Suppressor macrophage treated with lipopolysaccharide for 1 hour (primary cell): ENCODE measurements around the gene MS4A14.
"Not testable (repeated sequence)": the region's sequence is repeated elsewhere in the genome, so short reads cannot be mapped to it uniquely, and the experiment has no call there.

Experiments
- DNase-seq, 3 donors: peaks; one replicate each; pipeline ENCODE4 v3.0.0-alpha.2; 2020 to 2022

Gene MS4A14

DNA sequence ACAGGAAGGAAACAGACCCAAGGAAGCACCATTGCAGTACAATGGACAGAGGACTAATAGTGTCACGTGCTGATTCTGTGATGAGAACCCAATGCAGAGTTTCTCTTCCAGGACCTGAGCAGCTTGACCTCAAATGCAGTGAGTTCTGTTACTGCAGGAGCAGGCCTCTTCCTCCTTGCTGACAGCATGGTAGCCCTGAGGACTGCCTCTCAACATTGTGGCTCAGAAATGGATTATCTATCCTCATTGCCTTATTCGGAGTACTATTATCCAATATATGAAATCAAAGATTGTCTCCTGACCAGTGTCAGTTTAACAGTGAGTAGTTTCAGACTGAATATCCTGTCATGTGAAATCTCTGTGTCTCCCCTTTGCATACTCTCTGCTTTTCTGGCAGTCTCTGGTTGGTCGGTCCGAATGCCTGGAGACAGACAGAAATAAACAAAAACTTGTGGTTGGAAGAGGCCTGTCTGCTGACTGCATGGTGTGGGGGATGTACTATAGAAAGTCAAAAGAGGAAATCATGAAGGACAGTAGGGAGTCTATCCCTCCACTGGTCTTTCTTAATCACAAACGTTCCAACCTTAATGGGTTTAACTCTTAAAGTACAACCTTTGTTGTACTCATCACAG is 6.9 kb upstream of the MS4A14 start:
- peak; percentile 54 to 66 (median 58) for DNase-seq

DNA sequence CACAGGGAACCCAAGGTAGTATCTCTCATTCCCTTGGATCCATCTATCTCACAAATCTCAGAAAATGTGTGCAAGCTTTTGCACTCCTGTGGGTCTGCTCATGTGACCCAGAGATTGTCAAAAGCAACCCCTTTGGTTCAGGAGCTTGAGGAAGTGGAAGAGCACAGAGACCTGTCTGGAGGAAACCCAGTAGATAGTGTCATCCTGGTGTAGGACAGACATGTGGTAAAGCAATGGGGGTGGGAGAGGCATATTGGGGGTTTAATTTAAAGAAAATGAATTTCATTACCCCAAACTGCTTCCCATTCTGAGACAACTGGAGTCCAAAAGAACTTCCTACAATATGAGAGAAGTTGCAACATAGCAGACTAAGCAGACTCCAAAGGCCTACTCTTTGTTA is 5.8 kb upstream of the MS4A14 start:
- DNase-seq = peak in 1 of 3 donors; percentile 30

DNA sequence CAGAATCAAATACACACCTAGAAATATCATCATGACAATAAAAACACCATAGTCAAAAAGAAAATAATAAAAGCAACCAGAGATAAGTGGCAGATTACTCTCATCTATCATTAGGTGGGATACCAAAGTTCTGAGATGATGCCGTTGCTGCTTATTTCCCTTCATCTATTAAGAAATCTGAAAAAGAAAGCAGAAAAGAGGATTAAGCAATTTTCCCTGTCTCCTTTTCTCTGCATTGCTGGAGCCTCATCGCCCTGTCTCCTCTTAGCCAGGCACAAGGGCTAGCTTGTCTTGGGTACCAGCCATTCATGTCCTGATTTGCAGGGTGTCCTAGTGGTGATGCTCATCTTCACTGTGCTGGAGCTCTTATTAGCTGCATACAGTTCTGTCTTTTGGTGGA is 3.9 kb upstream of the MS4A14 start:
- DNase-seq = peak in 1 of 3 donors; percentile 47

DNA sequence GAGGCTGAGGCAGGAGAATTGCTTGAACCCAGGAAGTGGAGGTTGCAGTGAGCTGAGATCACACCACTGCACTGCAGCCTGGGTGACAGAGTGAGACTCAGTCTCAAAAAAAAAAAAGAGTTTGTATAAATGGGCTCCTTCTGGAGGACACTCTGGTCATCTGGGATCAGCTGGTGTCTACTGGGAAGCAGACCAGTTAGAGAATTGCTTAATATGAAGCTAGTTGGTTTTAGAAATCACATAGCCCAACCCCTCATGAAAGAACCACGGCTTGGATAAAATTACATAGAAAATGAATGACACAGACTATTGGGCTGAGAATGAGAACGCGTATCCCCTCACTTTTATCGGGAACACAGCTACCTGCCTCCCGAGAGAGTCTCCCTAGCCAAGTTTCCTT is 3.2 kb upstream of the MS4A14 start:
- DNase-seq = no peak

DNA sequence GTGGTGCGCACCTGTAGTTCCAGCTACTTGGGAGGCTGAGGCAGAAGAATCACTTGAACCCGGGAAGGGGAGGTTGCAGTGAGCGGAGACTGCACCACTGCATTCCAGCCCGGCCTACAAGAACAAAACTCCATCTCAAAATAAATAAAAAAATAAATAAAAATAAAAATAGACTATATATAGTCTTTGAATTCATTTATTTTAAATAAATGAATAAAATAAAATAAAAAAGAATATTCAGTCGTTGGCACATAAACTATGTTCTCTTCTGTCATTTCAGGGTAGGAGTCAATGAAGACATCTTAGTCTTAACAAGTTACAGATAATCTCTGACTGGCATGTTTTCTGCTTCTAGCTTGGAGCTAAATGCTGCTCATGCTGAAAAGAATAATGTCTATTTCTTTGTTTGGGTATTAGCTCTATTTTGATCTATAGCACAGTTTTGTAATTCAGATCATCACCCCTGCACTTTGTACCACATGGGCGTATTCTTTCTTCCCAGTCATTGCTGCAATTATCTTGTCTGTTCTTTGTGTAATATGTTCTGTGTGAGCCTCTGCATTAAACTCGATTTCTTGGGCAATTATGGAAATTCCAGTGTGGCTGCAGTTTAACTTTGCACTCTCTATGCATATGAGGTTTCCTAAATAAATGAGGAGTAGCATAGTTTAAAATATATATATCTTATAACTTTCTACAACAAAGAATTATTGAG is 1.4 kb upstream of the MS4A14 start:
- DNase-seq = peak; percentile 83 to 92 (median 90)

DNA sequence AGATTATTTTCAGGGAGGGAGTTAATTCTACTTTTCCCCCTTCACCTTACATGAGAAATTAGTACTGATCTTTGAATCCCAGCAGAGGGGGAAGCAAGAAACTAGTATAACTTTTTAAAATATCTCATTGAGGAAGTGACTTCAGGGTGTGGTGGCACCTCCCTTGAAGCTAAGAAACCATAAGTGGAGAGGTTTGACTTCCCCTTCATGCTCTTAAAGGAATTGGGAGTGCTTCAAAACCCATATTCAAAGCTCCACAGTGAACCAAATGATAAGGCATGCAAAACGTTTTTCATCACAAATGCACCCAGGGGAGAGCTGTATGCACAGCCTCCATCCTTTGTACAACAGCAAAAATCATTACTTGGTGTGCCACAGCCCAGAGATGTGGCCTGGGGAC is 540 bp downstream of the MS4A14 start:
- DNase-seq = peak; percentile 67 to 77 (median 69)

DNA sequence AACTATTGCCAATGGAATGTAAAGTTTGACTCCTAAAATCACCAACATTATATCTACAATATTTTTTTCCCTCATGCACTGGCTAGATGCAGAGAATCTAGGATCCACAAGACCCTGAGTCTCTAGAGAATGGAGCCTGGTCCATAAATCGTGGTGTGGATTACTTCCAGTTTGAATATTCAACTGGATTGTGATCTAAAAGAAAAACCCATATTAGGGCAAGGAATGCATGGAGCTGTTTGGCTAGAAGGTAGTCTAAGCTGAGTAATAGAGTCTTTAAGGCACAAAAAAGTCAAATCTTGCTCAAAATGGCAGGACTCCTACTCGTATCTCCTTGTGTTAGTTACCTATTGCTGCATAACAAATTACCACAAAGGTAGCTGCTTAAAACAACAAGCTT is 23.8 kb downstream of the MS4A14 start:
- DNase-seq = no peak

DNA sequence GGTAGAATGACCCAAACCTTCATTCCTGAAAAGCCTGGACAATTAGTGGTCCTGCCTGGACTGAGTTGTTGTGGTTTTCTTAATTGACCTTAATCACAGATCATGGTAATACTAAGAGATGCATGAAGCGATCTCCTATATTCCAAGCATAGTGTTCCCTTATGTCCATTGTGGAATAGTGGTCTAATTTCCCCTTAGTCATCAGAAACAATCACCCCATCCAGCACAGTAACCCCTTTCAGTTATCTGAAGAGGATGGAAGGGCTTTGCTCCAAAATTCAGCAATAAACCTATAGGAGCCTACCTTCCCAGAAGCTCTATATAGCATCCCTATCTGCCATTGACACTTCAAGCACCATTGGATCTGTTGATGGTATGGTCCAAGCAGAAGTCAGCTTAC is 26.4 kb downstream of the MS4A14 start:
- no peak for DNase-seq

DNA sequence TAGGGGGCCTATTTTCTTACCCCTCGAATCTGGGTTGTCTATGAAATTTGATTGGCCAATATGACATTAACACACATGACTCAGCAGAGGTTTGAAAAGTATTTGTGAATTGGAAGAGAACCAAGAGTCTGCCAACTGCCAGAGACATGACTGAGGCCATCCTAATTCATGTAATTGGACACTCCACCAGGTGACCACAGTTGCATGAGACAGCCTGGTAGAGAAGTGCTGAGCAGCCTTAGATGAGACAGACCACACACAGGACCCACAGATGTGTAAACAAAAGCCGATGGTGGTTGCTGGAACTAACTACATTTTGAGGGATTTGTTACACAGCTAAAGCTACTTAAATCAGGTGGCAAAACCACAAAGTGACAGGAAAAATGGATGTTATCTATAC is 32.3 kb downstream of the MS4A14 start:
- peak in 1 of 3 donors; percentile 4 for DNase-seq

DNA sequence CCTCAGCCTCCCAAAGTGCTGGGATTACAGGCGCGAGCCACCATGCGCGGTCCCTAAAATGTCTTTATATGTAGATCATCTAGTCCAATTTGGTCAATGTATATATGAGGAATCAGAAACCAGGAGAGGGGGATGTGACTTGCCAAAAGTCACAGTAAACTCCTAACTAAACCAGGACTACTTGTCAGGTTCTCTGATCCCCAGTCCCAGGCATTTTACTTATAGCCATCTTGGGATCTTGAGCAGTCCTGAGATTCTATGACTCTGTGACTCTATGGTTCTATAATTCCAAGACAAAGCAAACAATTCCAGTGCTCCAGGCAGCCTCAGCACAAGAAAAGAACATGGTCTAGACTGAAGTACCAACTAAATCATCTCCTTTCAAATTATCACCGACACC is 33.0 kb downstream of the MS4A14 start, which contains the start of gene MS4A5:
Gene MS4A5, plus strand, starts transcription at position 301 of the 400 bp plus-strand sequence. CDS start 103 bp downstream, outside the sequence.
- no peak for DNase-seq

DNA sequence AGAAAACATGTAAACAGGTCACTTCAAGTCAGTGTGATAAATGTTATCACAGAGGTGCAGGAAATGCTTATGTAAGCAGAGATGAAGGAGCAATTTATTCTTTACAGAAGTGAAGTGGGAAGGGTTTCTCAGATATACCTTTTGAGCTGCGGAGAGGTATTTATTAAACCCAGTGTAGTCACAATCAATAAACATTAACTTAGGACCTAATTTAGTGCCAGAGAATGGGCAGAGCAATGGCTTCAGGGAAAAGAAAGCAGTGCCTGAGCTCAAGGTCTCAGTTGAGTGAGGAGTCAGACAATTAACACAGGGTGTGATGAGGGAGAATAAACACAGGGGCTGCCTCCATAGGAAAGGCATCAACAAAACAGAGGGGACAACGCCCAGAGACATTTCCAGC is 35.0 kb downstream of the MS4A14 start:
- DNase-seq = no peak

DNA sequence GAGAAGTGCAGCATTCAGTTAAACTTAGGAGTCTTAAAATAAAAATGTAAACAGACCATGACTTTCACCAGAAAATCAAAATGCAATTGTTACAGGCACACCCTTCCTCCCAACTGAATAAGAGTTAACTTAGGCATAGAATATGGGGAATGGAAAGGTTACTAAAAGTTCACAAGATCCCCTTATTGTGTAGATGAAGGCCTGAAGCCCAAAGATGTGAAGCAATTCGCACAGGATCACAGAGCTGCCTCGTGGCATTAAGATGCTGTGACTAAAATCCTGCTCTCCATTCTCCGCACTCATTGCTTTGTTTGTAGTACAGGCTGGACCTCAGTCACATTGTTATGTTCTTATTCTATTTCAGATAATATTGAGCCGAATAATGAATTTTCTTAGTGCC is 37.1 kb downstream of the MS4A14 start:
- DNase-seq = peak in 1 of 3 donors; percentile 5

DNA sequence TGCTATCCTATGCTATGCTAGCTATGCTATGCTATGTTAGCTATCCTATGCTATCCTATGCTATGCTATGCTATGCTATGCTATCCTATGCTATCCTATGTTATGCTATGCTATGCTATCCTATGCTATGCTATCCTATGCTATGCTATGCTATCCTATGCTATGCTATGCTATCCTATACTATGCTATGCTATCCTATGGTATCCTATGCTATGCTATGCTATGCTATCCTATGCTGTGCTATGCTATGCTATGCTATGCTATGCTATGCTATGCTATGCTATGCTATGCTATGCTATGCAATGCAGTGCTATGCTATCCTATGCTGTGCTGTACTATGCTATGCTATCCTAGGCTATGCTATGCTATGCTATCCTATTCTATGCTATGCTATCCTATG is 50.8 kb downstream of the MS4A14 start:
- no peak for DNase-seq

DNA sequence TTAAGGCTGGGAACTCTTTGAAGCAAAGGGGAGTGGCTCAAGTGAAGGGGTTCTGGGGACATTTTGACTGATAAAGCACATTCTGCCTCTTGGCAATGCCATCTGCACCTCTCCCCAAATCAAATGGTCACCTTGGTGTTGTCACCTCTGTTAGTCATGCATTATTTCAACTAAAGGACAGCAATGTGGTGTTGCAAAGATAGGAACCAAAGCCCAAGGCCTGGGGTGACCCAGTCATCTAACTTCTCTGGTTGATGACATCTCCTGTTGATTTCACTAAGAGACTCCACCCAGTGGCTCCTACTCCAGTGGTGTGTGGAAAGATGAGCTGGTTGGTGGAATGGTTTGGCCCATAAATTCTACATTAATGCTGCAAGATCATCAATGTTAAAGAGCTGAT is 51.6 kb downstream of the MS4A14 start:
- peak; percentile 14 to 40 (median 26) for DNase-seq

DNA sequence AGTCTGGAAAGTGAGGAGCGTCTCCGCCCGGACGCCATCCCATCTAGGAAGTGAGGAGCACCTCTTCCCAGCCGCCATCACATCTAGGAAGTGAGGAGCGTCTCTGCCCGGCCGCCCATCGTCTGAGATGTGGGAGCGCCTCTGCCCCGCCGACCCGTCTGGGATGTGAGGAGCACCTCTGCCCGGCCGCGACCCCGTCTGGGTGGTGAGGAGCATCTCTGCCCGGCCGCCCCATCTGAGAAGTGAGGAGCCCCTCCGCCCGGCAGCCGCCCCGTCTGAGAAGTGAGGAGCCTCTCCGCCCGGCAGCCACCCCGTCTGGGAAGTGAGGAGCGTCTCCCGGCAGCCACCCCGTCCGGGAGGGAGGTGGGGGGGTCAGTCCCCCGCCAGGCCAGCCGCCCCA is 54.9 kb downstream of the MS4A14 start:
- DNase-seq = not testable (repeated sequence)

DNA sequence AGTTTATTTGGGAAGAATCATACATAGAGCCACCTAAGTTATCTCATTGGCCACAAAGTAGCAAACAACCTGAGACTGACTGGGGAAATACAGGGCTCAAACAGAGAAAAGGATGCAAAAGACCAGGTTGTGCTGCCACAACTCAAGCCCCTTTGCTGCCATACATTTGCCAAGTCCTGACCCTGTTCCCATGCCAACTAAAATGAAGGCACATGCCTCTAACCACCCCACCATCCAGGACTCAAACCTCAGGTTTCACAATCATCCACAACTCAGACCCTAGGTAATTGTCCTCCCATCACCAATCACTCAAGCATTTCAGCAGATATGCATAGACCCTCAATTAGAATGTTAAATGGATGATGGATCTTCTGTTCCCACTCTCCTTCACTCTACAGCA is 58.0 kb downstream of the MS4A14 start:
- DNase-seq = no peak

DNA sequence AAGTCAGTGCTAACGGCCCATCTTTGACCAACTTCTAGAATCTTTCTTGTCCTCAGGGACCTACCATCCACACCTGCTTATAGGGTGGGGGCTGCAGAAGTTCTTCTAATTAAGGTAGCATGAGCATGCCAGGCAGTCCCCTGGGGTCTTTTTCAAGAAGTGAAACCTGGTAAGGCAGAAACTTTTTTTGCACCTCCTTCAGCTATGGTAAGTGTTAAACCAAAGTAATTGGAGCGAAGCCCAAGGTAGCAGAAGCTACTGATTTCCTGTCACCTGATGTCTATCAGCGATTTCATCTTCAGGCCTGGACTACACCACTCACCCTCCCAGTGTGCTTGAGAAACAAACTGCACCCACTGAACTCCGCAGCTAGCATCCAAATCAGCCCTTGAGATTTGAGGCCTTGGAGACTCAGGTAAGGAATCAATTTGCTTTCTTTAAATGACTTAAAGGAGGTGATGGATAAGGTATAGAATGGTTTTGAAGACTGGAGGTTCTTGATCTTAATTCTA is 59.3 kb downstream of the MS4A14 start, which contains the start of gene MS4A1:
Gene MS4A1, plus strand, starts transcription at position 317 of the 512 bp plus-strand sequence. CDS start 6,528 bp downstream, outside the sequence.
- DNase-seq = no peak

DNA sequence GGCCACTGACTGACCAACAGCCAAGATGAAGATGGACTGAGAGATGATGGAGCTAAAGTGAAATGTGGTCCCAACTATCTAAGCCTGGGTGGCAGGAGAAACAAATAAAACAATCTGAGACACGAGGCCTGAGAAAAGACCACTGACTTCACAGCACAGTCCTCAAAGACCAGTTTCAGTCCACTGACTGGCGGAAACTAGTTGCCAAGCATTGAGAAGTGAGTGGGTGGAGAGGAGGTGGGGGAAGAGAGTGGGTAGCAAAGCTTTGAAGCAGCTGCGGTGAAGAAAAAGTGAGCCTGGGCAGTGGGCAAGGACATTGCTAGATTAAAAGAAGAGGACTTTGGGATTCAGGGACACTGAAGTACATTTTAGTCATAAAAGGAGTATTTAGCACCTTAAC is 61.3 kb downstream of the MS4A14 start:
- DNase-seq = no peak

DNA sequence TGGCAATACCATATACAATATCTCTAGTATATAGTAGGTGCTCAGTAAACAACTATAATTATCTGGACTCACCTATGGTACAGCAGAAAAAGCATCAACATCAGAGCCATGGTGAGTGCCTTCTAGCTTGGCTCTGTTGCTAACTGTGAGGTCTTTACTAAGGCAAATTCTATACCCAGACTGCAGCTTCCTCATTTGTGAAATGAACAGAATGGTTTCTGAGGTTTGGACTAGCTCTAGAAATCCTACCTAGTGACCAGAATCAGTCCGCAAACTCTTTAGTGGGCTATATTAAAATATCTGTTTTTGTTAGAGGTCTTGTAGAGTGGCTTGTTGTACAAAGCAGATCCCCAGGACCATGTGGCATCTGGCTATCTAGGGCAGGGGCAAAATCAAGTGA is 63.1 kb downstream of the MS4A14 start:
- no peak for DNase-seq
